Left colon (tissue), 2 donors: ENCODE results near the gene FECH. TPM values are rescaled to one million over a fixed set of nuclear protein-coding genes. Genes with fewer than 3 reads are reported as not detected.

Experiments
- total RNA-seq, 2 donors: library from RNA; stranded (reverse); fragmentation: NEBNext Ultra II Directional; extraction: Animal tissue kit (Norgen Biotek cat#: 25700); gene quantifications; one replicate each; pipeline ENCODE4 v1.2.1, GENCODE V29; 2021
- donor health status: DM: no; HTN: no; CAD: no.
- donor health status: DM: yes; HTN: yes; CAD: no.

Gene FECH
- total RNA-seq, 2 donors from 2014 or later = 16.4 to 18.4 TPM

Other genes starting within 250 kb of the FECH start
- under 1 TPM; 0.03 to 0.14 TPM for gene ST8SIA3, start 234.1 kb downstream of the FECH start, total RNA-seq
- under 1 TPM; 0.31 TPM for gene ONECUT2, start 151.3 kb downstream of the FECH start, total RNA-seq
- gene NARS1, start 35.1 kb upstream of the FECH start, total RNA-seq = 100 to 1,000 TPM; 146 to 164 TPM
- gene ATP8B1, start 216.6 kb upstream of the FECH start, total RNA-seq = 100 to 1,000 TPM; 248 to 387 TPM